ENCODE data around the gene ATP8B1. TPM values are rescaled to one million over a fixed set of nuclear protein-coding genes. Genes with fewer than 3 reads are reported as not detected.

Gene ATP8B1
- total RNA-seq, 1 experiment from 2014 or later = 1.1 TPM

DNA sequence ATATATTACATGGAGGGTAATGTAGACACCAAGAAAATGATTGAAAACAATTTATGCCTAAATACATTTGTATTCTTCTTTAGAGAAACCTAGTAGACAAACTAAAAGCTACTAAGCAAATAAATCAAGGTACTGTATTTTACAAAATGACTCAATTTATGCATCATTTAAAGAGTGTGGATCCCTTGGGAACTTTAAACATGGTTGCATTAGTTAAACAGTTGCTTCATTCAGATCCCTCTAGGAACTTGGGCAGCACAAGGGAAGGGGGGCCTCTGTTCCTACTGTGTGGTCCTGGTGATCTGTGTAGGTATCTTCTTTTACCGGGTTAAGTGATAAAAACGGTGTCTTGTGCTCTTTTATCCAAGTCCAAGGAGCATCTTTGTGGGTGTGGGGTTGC, 31.5 kb upstream of the ATP8B1 start:
- no peaks in the 10 kb centered on the region; the same call in 1 of the 2 replicates for H3K27me3 Mint-ChIP-seq (ENCODE audit: low read depth)

More for the DNA sequence above, 31.5 kb upstream of the ATP8B1 start:
- Histone ChIP-seq H2AK5ac (ENCODE audit: insufficient read length, low read length) (no peak overlapping the region), H2BK5ac (ENCODE audit: insufficient read length, low read length) (no peak overlapping the region), H4K8ac (replicated peaks; ENCODE audit: insufficient read length, low read depth, low read length) (no peak overlapping the region), H2BK120ac (ENCODE audit: low read depth, low read length, poor library complexity, severe bottlenecking) (no peak overlapping the region), H4K5ac (ENCODE audit: insufficient read length, low read depth, low read length) (no peak overlapping the region), H3K4me2 (ENCODE audit: insufficient read depth, insufficient read length, low read length) (no peak overlapping the region), H4K91ac (ENCODE audit: insufficient read length, low read depth, low read length) (no peak overlapping the region), H3K79me2 (ENCODE audit: insufficient read depth, low read length) (no peaks in the 10 kb centered on the region), H3K79me1 (ENCODE audit: insufficient read depth, low read depth, low read length, poor library complexity, severe bottlenecking) (no peaks in the 10 kb centered on the region), H3K18ac (ENCODE audit: insufficient read length, low read depth, low read length) (no peak overlapping the region), H3K27ac (ENCODE audit: insufficient read length, low read depth, low read length) (no peak overlapping the region), H3T11ph (ENCODE audit: low read length) (no peak overlapping the region), H2BK15ac (ENCODE audit: low read depth, low read length) (no peak overlapping the region), H2BK12ac (ENCODE audit: insufficient read length, low read depth, low read length) (no peak overlapping the region), H3K23ac (ENCODE audit: insufficient read length, low read depth, low read length) (no peak overlapping the region), H3K9me3 (ENCODE audit: control insufficient read depth, low read depth, low read length) (no peaks in the 10 kb centered on the region), H3K23me2 (ENCODE audit: insufficient read length, low read depth, low read length, poor library complexity, severe bottlenecking) (no peaks in the 10 kb centered on the region), H2AFZ (ENCODE audit: low read length) (no peak overlapping the region), H3K4ac (ENCODE audit: low read depth, low read length) (no peak overlapping the region), H3K14ac (ENCODE audit: insufficient read depth, low read length) (no peak overlapping the region), H2BK20ac (ENCODE audit: low read depth, low read length, poor library complexity, severe bottlenecking) (no peak overlapping the region), H3K27me3 (ENCODE audit: insufficient read depth, low read length) (no peaks in the 10 kb centered on the region), H3K9ac (ENCODE audit: extremely low read depth, insufficient read length, low read length) (no peak overlapping the region), H3K4me1 (ENCODE audit: insufficient read depth, low read length) (peaks cover 1% of the 10 kb centered on the region; the same call in 1 of the 2 replicates), H4K20me1 (ENCODE audit: control insufficient read depth, insufficient read depth, insufficient read length) (no peaks in the 10 kb centered on the region), H3K56ac (ENCODE audit: insufficient read length, low read depth, low read length) (no peak overlapping the region)
- H3K27ac Mint-ChIP-seq = no peak overlapping the region
- WGBS (ENCODE audit: extremely low coverage, insufficient read length, low lambda C conversion rate) = no CpG with 5 or more reads among the region's 2 CpGs
- DNase-seq = no peak
- TF ChIP-seq, protein P1, sequence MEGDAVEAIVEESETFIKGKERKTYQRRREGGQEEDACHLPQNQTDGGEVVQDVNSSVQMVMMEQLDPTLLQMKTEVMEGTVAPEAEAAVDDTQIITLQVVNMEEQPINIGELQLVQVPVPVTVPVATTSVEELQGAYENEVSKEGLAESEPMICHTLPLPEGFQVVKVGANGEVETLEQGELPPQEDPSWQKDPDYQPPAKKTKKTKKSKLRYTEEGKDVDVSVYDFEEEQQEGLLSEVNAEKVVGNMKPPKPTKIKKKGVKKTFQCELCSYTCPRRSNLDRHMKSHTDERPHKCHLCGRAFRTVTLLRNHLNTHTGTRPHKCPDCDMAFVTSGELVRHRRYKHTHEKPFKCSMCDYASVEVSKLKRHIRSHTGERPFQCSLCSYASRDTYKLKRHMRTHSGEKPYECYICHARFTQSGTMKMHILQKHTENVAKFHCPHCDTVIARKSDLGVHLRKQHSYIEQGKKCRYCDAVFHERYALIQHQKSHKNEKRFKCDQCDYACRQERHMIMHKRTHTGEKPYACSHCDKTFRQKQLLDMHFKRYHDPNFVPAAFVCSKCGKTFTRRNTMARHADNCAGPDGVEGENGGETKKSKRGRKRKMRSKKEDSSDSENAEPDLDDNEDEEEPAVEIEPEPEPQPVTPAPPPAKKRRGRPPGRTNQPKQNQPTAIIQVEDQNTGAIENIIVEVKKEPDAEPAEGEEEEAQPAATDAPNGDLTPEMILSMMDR (conservative IDR thresholded peaks at IDR 0.05) = no peak
- H3K9me3 Mint-ChIP-seq = no peaks in the 10 kb centered on the region; a peak in 1 of 5 replicates
- H3K36me3 Mint-ChIP-seq (ENCODE audit: insufficient read depth in 1 of 3, low read depth in 3 of 3) = peaks cover 0 to 2% (median 0%) of the 10 kb centered on the region in 3 experiments; a peak in 1 of 7 replicates
- H3K4me3 Mint-ChIP-seq = no peak overlapping the region
- H3K4me1 Mint-ChIP-seq = peaks cover 0 to 2% of the 10 kb centered on the region in 2 experiments; a peak in 1 of 4 replicates

Measured in H9 (cell line).